ENCODE results near the gene PXYLP1.
"Not testable (repeated sequence)": the region's sequence is repeated elsewhere in the genome, so short reads cannot be mapped to it uniquely, and the experiment has no call there.

PXYLP1 gene

DNA sequence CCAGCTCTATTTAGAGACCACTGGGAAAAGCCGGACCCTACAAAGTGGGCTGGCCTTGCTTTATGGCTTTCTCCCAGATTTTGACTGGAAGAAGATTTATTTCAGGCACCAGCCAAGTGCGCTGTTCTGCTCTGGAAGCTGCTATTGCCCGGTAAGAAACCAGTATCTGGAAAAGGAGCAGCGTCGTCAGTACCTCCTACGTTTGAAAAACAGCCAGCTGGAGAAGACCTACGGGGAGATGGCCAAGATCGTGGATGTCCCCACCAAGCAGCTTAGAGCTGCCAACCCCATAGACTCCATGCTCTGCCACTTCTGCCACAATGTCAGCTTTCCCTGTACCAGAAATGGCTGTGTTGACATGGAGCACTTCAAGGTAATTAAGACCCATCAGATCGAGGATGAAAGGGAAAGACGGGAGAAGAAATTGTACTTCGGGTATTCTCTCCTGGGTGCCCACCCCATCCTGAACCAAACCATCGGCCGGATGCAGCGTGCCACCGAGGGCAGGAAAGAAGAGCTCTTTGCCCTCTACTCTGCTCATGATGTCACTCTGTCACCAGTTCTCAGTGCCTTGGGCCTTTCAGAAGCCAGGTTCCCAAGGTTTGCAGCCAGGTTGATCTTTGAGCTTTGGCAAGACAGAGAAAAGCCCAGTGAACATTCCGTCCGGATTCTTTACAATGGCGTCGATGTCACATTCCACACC, 60.9 kb downstream of the PXYLP1 start:
- Histone ChIP-seq H3K4me1 (ENCODE audit: control insufficient read depth in 2 of 2, insufficient read depth in 1 of 2, low read depth in 1 of 2, low read length in 2 of 2) (peaks cover 0 to 5% of the 10 kb centered on the region in 2 donors), H3K9ac (ENCODE audit: low read depth, low read length, poor library complexity) (no peak overlapping the region), H3K4me3 (ENCODE audit: low read length in 2 of 2) (no peak overlapping the region), H4K91ac (ENCODE audit: low read depth, low read length, poor library complexity) (no peak overlapping the region), H2BK5ac (ENCODE audit: low read length) (no peak overlapping the region), H2BK120ac (ENCODE audit: low read depth, low read length) (no peak overlapping the region), H3K18ac (ENCODE audit: low read length) (no peak overlapping the region), H3K27me3 (ENCODE audit: control insufficient read depth in 3 of 3, insufficient read depth in 3 of 3, low read depth in 1 of 3, low read length in 3 of 3) (no peaks in the 10 kb centered on the region), H3K14ac (ENCODE audit: low read length) (no peak overlapping the region), H3K4ac (ENCODE audit: low read length) (no peak overlapping the region), H3K4me2 (ENCODE audit: insufficient read depth, low read length, poor library complexity, severe bottlenecking) (no peak overlapping the region), H3K23ac (ENCODE audit: low read depth, low read length, poor library complexity) (no peak overlapping the region), H3K79me1 (ENCODE audit: low read depth, low read length) (no peaks in the 10 kb centered on the region), H2BK12ac (ENCODE audit: low read length) (no peak overlapping the region), H3K27ac (replicated peaks; ENCODE audit: low read length) (no peak overlapping the region), H4K8ac (ENCODE audit: low read depth, low read length) (no peak overlapping the region), H2AFZ (ENCODE audit: low read length) (no peak overlapping the region), H2AK5ac (ENCODE audit: low read depth, low read length) (no peak overlapping the region), H3K36me3 (replicated peaks in 1 of 2; ENCODE audit: control insufficient read depth in 2 of 2, insufficient read depth in 2 of 2, low read length in 2 of 2) (peaks cover 14 to 70% of the 10 kb centered on the region in 2 donors), H2BK15ac (ENCODE audit: low read length) (no peak overlapping the region), H3K9me3 (replicated peaks in 1 of 2; ENCODE audit: control insufficient read depth in 2 of 2, insufficient read depth in 1 of 2, low read depth in 1 of 2, low read length in 2 of 2) (no peaks in the 10 kb centered on the region)
- no CpG with 5 or more reads among the region's 19 CpGs for WGBS, 2 donors (ENCODE audit: extremely low coverage in 2 of 2, insufficient read length in 2 of 2, insufficient replicate concordance in 1 of 2)
- DNase-seq (ENCODE audit: low spot score): no peak

DNA sequence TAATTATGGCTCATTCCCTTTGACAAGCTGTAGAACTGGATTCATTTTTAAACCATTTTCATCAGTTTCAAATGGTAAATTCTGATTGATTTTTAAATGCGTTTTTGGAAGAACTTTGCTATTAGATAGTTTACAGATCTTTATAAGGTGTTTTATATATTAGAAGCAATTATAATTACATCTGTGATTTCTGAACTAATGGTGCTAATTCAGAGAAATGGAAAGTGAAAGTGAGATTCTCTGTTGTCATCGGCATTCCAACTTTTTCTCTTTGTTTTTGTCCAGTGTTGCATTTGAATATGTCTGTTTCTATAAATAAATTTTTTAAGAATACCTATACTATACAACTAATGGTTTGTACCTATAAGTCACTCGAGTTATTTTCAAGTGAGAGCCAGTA, 62.7 kb downstream of the PXYLP1 start:
- H3K9me3 ChIP-seq (replicated peaks in 1 of 2; ENCODE audit: control insufficient read depth in 2 of 2, insufficient read depth in 1 of 2, low read depth in 1 of 2, low read length in 2 of 2): no peaks in the 10 kb centered on the region
- H2BK12ac ChIP-seq (ENCODE audit: low read length): no peak overlapping the region
- no peak overlapping the region for H3K27ac ChIP-seq (replicated peaks; ENCODE audit: low read length)
- no CpG with 5 or more reads among the region's 3 CpGs for WGBS, 2 donors (ENCODE audit: extremely low coverage in 2 of 2, insufficient read length in 2 of 2, insufficient replicate concordance in 1 of 2)
- H4K91ac ChIP-seq (ENCODE audit: low read depth, low read length, poor library complexity): no peak overlapping the region
- no peak overlapping the region for H3K14ac ChIP-seq (ENCODE audit: low read length)
- H3K4me3 ChIP-seq (ENCODE audit: low read length in 2 of 2): no peak overlapping the region
- H3K4me2 ChIP-seq (ENCODE audit: insufficient read depth, low read length, poor library complexity, severe bottlenecking): no peak overlapping the region
- DNase-seq (ENCODE audit: low spot score): no peak
- no peak overlapping the region for H2AFZ ChIP-seq (ENCODE audit: low read length)
- no peaks in the 10 kb centered on the region for H3K79me1 ChIP-seq (ENCODE audit: low read depth, low read length)
- H3K9ac ChIP-seq (ENCODE audit: low read depth, low read length, poor library complexity): no peak overlapping the region
- H2BK15ac ChIP-seq (ENCODE audit: low read length): no peak overlapping the region
- no peak overlapping the region for H2BK5ac ChIP-seq (ENCODE audit: low read length)
- no peak overlapping the region for H2BK120ac ChIP-seq (ENCODE audit: low read depth, low read length)
- H3K4me1 ChIP-seq (ENCODE audit: control insufficient read depth in 2 of 2, insufficient read depth in 1 of 2, low read depth in 1 of 2, low read length in 2 of 2): peaks cover 0 to 5% of the 10 kb centered on the region in 2 donors
- H4K8ac ChIP-seq (ENCODE audit: low read depth, low read length): no peak overlapping the region
- H3K27me3 ChIP-seq (ENCODE audit: control insufficient read depth in 3 of 3, insufficient read depth in 3 of 3, low read depth in 1 of 3, low read length in 3 of 3): no peaks in the 10 kb centered on the region
- no peak overlapping the region for H3K4ac ChIP-seq (ENCODE audit: low read length)
- no peak overlapping the region for H2AK5ac ChIP-seq (ENCODE audit: low read depth, low read length)
- H3K36me3 ChIP-seq (replicated peaks in 1 of 2; ENCODE audit: control insufficient read depth in 2 of 2, insufficient read depth in 2 of 2, low read length in 2 of 2): peaks cover 11 to 53% of the 10 kb centered on the region in 2 donors
- H3K18ac ChIP-seq (ENCODE audit: low read length): no peak overlapping the region
- H3K23ac ChIP-seq (ENCODE audit: low read depth, low read length, poor library complexity): no peak overlapping the region

DNA sequence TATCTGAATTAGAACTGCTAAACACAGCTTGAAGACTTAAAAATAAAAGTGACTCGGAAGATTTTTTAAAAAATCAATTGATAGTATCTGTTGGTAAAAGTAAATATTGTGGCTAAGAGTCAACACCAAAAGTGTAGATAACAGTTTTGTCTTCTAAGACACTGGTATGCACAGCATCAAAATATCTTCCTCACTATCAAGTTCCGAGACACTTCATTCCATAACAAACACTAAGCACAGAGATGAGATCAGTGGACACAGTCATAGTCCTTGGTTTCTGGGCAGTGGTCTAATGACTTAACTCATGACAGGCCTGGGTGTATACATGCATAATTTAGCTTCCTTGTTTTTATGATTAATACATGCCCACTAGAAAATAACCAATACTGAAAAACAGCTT, 63.2 kb downstream of the PXYLP1 start:
- Histone ChIP-seq H3K4ac (ENCODE audit: low read length) (no peak overlapping the region), H2AK5ac (ENCODE audit: low read depth, low read length) (no peak overlapping the region), H3K36me3 (replicated peaks in 1 of 2; ENCODE audit: control insufficient read depth in 2 of 2, insufficient read depth in 2 of 2, low read length in 2 of 2) (peaks cover 11 to 48% of the 10 kb centered on the region in 2 donors), H2BK15ac (ENCODE audit: low read length) (no peak overlapping the region), H3K9me3 (replicated peaks in 1 of 2; ENCODE audit: control insufficient read depth in 2 of 2, insufficient read depth in 1 of 2, low read depth in 1 of 2, low read length in 2 of 2) (no peaks in the 10 kb centered on the region), H4K91ac (ENCODE audit: low read depth, low read length, poor library complexity) (no peak overlapping the region), H3K27me3 (ENCODE audit: control insufficient read depth in 3 of 3, insufficient read depth in 3 of 3, low read depth in 1 of 3, low read length in 3 of 3) (no peaks in the 10 kb centered on the region), H3K4me1 (ENCODE audit: control insufficient read depth in 2 of 2, insufficient read depth in 1 of 2, low read depth in 1 of 2, low read length in 2 of 2) (peaks cover 0 to 5% of the 10 kb centered on the region in 2 donors), H3K27ac (replicated peaks; ENCODE audit: low read length) (no peak overlapping the region), H3K23ac (ENCODE audit: low read depth, low read length, poor library complexity) (no peak overlapping the region), H3K14ac (ENCODE audit: low read length) (no peak overlapping the region), H3K4me2 (ENCODE audit: insufficient read depth, low read length, poor library complexity, severe bottlenecking) (no peak overlapping the region), H2BK12ac (ENCODE audit: low read length) (no peak overlapping the region), H2BK120ac (ENCODE audit: low read depth, low read length) (no peak overlapping the region), H2BK5ac (ENCODE audit: low read length) (no peak overlapping the region), H3K4me3 (ENCODE audit: low read length in 2 of 2) (no peak overlapping the region), H3K9ac (ENCODE audit: low read depth, low read length, poor library complexity) (no peak overlapping the region), H2AFZ (ENCODE audit: low read length) (no peak overlapping the region), H3K79me1 (ENCODE audit: low read depth, low read length) (no peaks in the 10 kb centered on the region), H4K8ac (ENCODE audit: low read depth, low read length) (no peak overlapping the region), H3K18ac (ENCODE audit: low read length) (no peak overlapping the region)
- DNase-seq (ENCODE audit: low spot score): no peak
- no CpG with 5 or more reads among the region's 2 CpGs for WGBS, 2 donors (ENCODE audit: extremely low coverage in 2 of 2, insufficient read length in 2 of 2, insufficient replicate concordance in 1 of 2)

DNA sequence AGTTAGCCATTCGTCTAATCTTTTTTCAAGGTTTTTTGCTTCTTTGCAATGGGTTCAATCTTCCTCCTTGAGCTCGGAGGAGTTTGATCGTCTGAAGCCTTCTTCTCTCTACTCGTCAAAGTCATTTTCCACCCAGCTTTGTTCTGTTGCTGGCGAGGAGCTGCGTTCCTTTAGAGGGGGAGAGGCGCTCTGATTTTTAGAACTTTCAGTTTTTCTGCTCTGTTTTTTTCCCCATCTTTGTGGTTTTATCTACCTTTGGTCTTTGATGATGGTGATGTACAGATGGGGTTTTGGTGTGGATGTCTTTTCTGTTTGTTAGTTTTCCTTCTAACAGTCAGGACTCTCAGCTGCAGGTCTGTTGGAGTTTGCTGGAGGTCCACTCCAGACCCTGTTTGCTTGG, 68.8 kb downstream of the PXYLP1 start:
- not testable (repeated sequence) for DNase-seq (ENCODE audit: low spot score); H2BK15ac ChIP-seq (ENCODE audit: low read length); H3K79me1 ChIP-seq (ENCODE audit: low read depth, low read length); H2BK12ac ChIP-seq (ENCODE audit: low read length); H3K14ac ChIP-seq (ENCODE audit: low read length); H3K36me3 ChIP-seq (replicated peaks in 1 of 2; ENCODE audit: control insufficient read depth in 2 of 2, insufficient read depth in 2 of 2, low read length in 2 of 2); H3K23ac ChIP-seq (ENCODE audit: low read depth, low read length, poor library complexity); H3K4ac ChIP-seq (ENCODE audit: low read length); H2BK120ac ChIP-seq (ENCODE audit: low read depth, low read length); H4K8ac ChIP-seq (ENCODE audit: low read depth, low read length); H3K4me1 ChIP-seq (ENCODE audit: control insufficient read depth in 2 of 2, insufficient read depth in 1 of 2, low read depth in 1 of 2, low read length in 2 of 2); H3K4me3 ChIP-seq (ENCODE audit: low read length in 2 of 2); H4K91ac ChIP-seq (ENCODE audit: low read depth, low read length, poor library complexity); H3K9ac ChIP-seq (ENCODE audit: low read depth, low read length, poor library complexity); H2AFZ ChIP-seq (ENCODE audit: low read length); H3K27ac ChIP-seq (replicated peaks; ENCODE audit: low read length); H3K4me2 ChIP-seq (ENCODE audit: insufficient read depth, low read length, poor library complexity, severe bottlenecking); H3K27me3 ChIP-seq (ENCODE audit: control insufficient read depth in 3 of 3, insufficient read depth in 3 of 3, low read depth in 1 of 3, low read length in 3 of 3); H3K18ac ChIP-seq (ENCODE audit: low read length); H3K9me3 ChIP-seq (replicated peaks in 1 of 2; ENCODE audit: control insufficient read depth in 2 of 2, insufficient read depth in 1 of 2, low read depth in 1 of 2, low read length in 2 of 2); H2BK5ac ChIP-seq (ENCODE audit: low read length); H2AK5ac ChIP-seq (ENCODE audit: low read depth, low read length)
- no CpG with 5 or more reads among the region's 7 CpGs for WGBS, 2 donors (ENCODE audit: extremely low coverage in 2 of 2, insufficient read length in 2 of 2, insufficient replicate concordance in 1 of 2)
